ENCODE results near the gene NKX2-1.

NKX2-1 gene

GRCh38 chr14:36507847-36508417 is 12.1 kb downstream of the NKX2-1 start:
- no peak for TF ChIP-seq CTCF (conservative IDR thresholded peaks at IDR 0.05; ENCODE audit: low read depth, low read length)
- no peak for DNase-seq (ENCODE audit: low read depth)
- H3K4me3 ChIP-seq (ENCODE audit: low read depth, low read length), result no peak overlapping the region

DNA sequence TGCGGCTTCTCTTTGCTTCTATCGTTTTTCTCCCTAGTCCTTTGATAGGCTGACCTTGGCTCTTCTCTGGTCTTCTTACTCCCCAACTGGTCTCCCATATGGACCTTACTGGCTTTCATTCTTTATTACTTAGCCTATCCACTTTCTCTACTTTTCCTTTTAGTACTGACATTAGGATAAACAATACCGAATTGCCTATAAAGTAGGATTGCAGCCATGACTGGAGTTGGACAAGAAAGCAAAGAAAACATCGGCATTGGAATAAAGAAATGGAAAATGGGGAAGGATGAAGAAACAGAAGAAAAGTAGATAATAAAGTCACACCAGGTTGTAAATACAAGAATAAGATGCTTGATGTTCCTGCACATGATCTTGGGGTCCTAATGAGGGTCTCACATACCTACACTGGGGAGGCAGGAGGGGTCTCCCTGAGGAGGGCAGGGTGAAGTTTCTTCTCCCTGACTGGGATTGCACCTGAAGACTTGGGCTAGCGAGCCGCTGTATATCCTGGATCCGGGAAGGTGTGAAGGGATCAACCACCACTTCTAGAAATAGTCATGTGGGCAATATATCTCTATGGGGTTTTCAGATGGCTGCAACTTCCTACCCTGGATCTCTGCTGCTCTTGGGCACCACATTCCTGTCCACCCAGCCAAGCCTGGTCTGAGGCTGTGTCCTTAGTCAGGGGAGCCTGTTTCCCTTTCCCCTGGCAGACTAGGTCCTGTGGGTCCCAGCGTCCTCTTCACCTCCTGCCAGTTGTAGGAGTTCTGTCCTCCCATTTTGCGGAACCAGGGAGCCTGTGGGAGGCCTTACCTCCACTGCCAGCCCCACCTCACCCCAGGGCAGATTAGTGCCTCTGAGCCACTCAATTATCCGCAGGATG is 13.1 kb downstream of the NKX2-1 start:
- H3K4me3 ChIP-seq (ENCODE audit: low read depth, low read length), result no peak overlapping the region
- no peak for TF ChIP-seq CTCF (conservative IDR thresholded peaks at IDR 0.05; ENCODE audit: low read depth, low read length)
- no peak for DNase-seq (ENCODE audit: low read depth)

DNA sequence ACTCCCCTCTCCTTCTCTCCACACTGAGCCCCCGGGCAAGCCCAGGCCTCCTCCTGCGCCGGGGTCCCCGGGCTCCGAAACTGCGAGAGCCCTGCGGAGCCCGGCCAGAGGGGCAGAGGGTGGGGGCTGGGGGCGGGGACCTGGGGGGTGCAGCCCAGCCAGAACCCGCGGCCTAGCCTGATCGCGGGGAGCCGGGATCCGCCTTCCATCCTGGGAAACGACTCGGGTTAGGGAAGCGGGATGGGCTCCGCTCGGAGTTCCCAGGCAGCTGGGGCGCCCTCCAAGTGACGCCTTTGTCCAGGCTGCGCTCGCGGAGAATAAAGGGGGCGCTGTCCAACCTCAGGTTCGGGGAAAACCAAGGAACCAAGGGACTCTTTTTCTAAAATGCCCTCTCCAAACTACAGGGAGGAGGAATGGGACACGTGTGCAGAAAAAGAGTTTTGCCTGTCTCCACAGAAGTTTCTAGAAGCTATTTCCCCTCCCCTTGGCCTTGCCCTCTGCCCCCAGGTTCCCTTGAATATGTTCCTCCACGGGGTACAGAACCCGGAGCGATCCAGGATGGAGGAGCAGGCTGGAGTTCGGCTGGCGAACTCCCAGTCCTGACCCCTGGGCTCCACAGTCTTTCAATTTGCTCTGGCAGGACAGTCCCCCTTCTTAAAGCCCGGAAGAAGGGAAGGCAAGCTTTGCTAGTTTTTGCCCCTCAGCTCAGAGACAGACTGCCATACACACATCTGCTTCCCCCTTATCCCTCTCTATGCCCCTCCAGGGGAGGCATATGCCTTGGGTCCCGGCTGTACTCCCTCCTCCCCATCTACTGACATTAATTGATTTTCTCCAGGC is 13.9 kb downstream of the NKX2-1 start:
- no peak overlapping the region for H3K4me3 ChIP-seq (ENCODE audit: low read depth, low read length)

DNA sequence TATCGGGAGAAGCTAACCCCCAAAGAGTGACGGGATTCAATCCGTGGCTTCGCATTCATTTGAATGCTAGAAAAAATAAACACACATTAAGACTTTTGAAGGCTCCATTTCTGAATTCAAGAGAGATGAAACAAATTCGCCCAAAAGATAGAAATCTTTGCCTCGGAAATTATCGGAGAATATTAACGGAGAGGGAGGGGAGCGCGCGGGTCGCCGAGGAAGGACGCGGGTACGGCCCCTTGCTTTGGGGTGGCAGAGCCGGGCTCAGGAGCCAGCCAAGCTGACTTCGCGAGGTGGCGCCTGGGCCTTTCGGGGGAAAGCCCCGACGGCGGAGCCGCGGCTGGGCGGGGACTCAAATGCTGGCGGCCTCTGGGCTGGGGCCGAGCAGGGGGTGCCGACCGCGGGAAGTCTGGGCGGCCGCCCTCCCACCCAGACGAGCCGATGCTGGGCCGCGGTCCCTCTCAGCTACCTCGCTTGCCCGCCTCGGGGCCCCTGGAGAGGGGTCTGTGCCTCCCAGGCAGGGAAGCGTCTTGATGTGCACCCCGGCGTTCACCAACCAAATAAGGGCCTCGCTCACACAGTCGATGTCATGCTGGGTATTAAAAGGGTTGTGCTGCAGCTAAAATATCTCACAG is 14.7 kb downstream of the NKX2-1 start:
- H3K4me3 ChIP-seq (ENCODE audit: low read depth, low read length), result no peak overlapping the region
- DNase-seq (ENCODE audit: low read depth), result no peak
- TF ChIP-seq CTCF (conservative IDR thresholded peaks at IDR 0.05; ENCODE audit: low read depth, low read length), result no peak

More for the DNA sequence above, 13.9 kb downstream of the NKX2-1 start:
- DNase-seq (ENCODE audit: low read depth), result no peak
- no peak for TF ChIP-seq CTCF (conservative IDR thresholded peaks at IDR 0.05; ENCODE audit: low read depth, low read length)

- TF ChIP-seq CTCF (conservative IDR thresholded peaks at IDR 0.05; ENCODE audit: low read depth, low read length), result no peak
- no peak overlapping the region for H3K4me3 ChIP-seq (ENCODE audit: low read depth, low read length)
- no peak for DNase-seq (ENCODE audit: low read depth)
Measured at GRCh38 chr14:36504771-36505175, 15.3 kb downstream of the NKX2-1 start.

DNA sequence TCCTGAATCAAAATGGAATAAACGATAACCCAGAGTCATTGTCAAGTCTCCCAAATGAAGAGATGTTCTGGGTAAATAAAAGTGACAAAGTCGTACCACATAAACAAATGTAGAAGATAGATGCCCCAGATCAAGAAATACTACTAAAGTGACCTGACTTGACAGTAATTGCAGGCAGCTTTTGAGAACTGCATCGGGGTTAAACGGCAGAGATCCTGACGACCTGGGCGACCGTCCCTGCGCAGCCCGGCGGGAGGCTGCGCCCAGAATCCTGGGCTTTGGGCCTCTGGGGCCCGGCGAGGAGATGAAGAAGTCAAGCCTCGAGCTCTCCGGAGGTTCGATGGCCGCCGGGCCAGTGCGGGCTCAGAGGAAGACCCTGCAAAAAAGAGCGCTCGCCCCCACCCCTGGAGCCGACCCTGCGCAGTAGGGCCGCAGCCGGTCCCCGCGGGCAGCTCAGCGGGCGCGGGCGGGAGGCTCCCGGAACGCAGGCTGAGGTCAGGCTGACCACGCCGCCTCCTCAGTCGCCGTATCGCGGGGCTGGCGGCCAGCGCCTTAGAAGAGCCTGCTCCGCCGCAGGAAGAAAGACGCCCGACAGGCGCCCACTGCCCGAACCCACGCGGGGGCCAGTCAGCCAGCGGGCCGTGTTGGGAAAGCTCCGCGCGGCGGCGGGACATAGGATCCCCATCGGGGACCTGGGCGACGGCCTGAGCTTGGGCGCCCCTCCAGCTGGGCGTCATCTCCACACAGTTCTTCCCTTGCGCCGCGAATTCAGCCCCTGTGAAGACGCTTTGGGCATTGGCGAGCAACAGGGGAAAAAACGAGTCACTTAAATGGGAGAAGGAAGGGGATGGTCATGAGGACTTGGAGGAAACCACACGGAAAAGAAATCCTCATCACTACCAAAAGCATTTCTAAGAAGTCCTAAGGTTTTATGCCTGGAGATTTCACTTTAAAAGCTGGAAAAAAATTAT is 16.0 kb downstream of the NKX2-1 start:
- no peak for TF ChIP-seq CTCF (conservative IDR thresholded peaks at IDR 0.05; ENCODE audit: low read depth, low read length)
- H3K4me3 ChIP-seq (ENCODE audit: low read depth, low read length), result no peak overlapping the region
- DNase-seq (ENCODE audit: low read depth), result no peak
